SK-N-SH (cell line): ENCODE data around the gene TBX21. TPM values are rescaled to one million over a fixed set of nuclear protein-coding genes. Genes with fewer than 3 reads are reported as not detected.

ENCODE experiments used
- CTCF ChIA-PET: fragments of 300-600, 350-600 bp; formaldehyde crosslinking; extraction: SDS; loops from one replicate; lab custom pipeline; 2021; lab: Yijun Ruan, JAX
- POLR2A ChIA-PET: fragments of 350-600 bp; sonication (Branson Sonifier 250); formaldehyde crosslinking; extraction: SDS; loops from one replicate; lab custom pipeline; 2020; ENCODE audit warnings: antibody characterized with exemption, inconsistent platforms; lab: Yijun Ruan, JAX
- DNase-seq: peaks from one replicate; pipeline ENCODE4 v3.0.0; 2012
- H2AFZ ChIP-seq: fragments of 200-600 bp; sonication (generic); 2 replicates; pipeline ENCODE4 v1.8.1; 2016; ENCODE audit warnings: antibody characterized with exemption, mild to moderate bottlenecking, low read depth
- H3F3A ChIP-seq: fragments of 200-600 bp; sonication (generic); replicated peaks from 2 replicates; pipeline ENCODE3; 2016; ENCODE audit warnings: antibody characterized with exemption, mild to moderate bottlenecking; ENCODE audit not compliant: insufficient read depth
- H3K27ac ChIP-seq, 2 experiments: fragments of 200-500 bp in 1 of 2; fragments of 200-600 bp in 1 of 2; sonication (Bioruptor generic) in 1 of 2; sonication (generic), shearing (Covaris generic) in 1 of 2; 2 replicates each; pipeline versions ENCODE4 v1.5.1 to v1.6.1; 2014 to 2016; ENCODE audit warnings: low read depth in 2 of 2, inconsistent platforms in 1 of 2, low read length in 1 of 2, mild to moderate bottlenecking in 1 of 2, mixed read lengths in 1 of 2
- H3K27me3 ChIP-seq: fragments of 200-600 bp; sonication (generic), shearing (Covaris generic); 2 replicates; pipeline ENCODE4 v1.6.1; 2016; ENCODE audit warnings: mixed run types; ENCODE audit not compliant: insufficient read depth
- H3K36me3 ChIP-seq, 2 experiments: fragments of 200-500 bp in 1 of 2; fragments of 200-600 bp in 1 of 2; sonication (Bioruptor generic) in 1 of 2; sonication (generic) in 1 of 2; replicated peaks in 1 of 2; 2 replicates each; pipeline versions ENCODE3 to v1.5.1; 2014 to 2016; ENCODE audit warnings: low read length in 1 of 2, mild to moderate bottlenecking in 1 of 2; ENCODE audit not compliant: insufficient read depth in 2 of 2, control insufficient read depth in 1 of 2
- H3K4me1 ChIP-seq, 2 experiments: fragments of 200-500 bp in 1 of 2; fragments of 200-600 bp in 1 of 2; sonication (Bioruptor generic) in 1 of 2; sonication (generic), shearing (Covaris generic) in 1 of 2; 2 replicates each; pipeline versions ENCODE4 v1.5.1 to v1.6.1; 2014 to 2016; ENCODE audit warnings: low read depth in 1 of 2, low read length in 1 of 2, mixed run types in 1 of 2; ENCODE audit not compliant: insufficient read depth in 2 of 2, control insufficient read depth in 1 of 2
- H3K4me2 ChIP-seq: fragments of 200-600 bp; sonication (generic), shearing (Covaris generic); 2 replicates; pipeline ENCODE4 v1.6.1; 2017; ENCODE audit warnings: mixed run types
- H3K4me3 ChIP-seq, 2 experiments: fragments of 200-500 bp in 1 of 2; fragments of 200-600 bp in 1 of 2; sonication (Bioruptor generic) in 1 of 2; sonication (generic), shearing (Covaris generic) in 1 of 2; 2 replicates each; pipeline versions ENCODE4 v1.5.1 to v1.8.1; 2014 to 2016; ENCODE audit warnings: low read depth in 2 of 2, inconsistent platforms in 1 of 2, low read length in 1 of 2, mild to moderate bottlenecking in 1 of 2, mixed read lengths in 1 of 2, moderate library complexity in 1 of 2
- H3K79me2 ChIP-seq: fragments of 200-600 bp; sonication (generic); 2 replicates; pipeline ENCODE4 v1.8.1; 2017; ENCODE audit warnings: mild to moderate bottlenecking; ENCODE audit not compliant: insufficient read depth
- H3K9ac ChIP-seq: fragments of 200-600 bp; sonication (generic); 2 replicates; pipeline ENCODE4 v1.6.1; 2017; ENCODE audit warnings: mixed run types
- H3K9me2 ChIP-seq: fragments of 200-600 bp; sonication (generic); 2 replicates; pipeline ENCODE4 v1.6.1; 2017; ENCODE audit warnings: mixed run types
- H3K9me3 ChIP-seq: fragments of 200-600 bp; sonication (generic); 2 replicates; pipeline ENCODE4 v1.6.1; 2017; ENCODE audit warnings: mixed run types, mild to moderate bottlenecking, moderate library complexity
- H4K20me1 ChIP-seq: fragments of 200-600 bp; sonication (generic); 2 replicates; pipeline ENCODE4 v1.6.1; 2017; ENCODE audit warnings: mild to moderate bottlenecking, mixed run types; ENCODE audit not compliant: insufficient read depth
- ELF1 ChIP-seq: IDR thresholded peaks from 2 replicates; pipeline ENCODE4 v1.4.0; 2012
- EP300 ChIP-seq, 2 experiments: IDR thresholded peaks; 2 replicates each; pipeline versions ENCODE4 v1.4.0 to v1.6.1; 2012; ENCODE audit warnings: borderline replicate concordance in 1 of 2, low read depth in 1 of 2, low read length in 1 of 2
- FOXJ3 ChIP-seq: sonication (generic); formaldehyde crosslinking; IDR thresholded peaks from 2 replicates; pipeline ENCODE4 v1.5.1; 2020; ENCODE audit warnings: mild to moderate bottlenecking, missing genetic modification reagents
- FOXM1 ChIP-seq: IDR thresholded peaks from 2 replicates; pipeline ENCODE4 v1.4.0; 2012; ENCODE audit warnings: low read depth, mild to moderate bottlenecking
- GABPA ChIP-seq: IDR thresholded peaks from 2 replicates; pipeline ENCODE4 v1.4.0; 2012; ENCODE audit warnings: low read depth, mild to moderate bottlenecking
- JUND ChIP-seq: IDR thresholded peaks from 2 replicates; pipeline ENCODE4 v1.4.0; 2012
- MEF2A ChIP-seq: IDR thresholded peaks from 2 replicates; pipeline ENCODE4 v1.4.0; 2012; ENCODE audit warnings: low read depth, borderline replicate concordance
- MXI1 ChIP-seq: IDR thresholded peaks from 2 replicates; pipeline ENCODE4 v1.6.1; 2012; ENCODE audit warnings: mild to moderate bottlenecking, low read depth, low read length, improper control_type of control experiment
- NFIC ChIP-seq: IDR thresholded peaks from 2 replicates; pipeline ENCODE4 v1.4.0; 2012; ENCODE audit warnings: borderline replicate concordance
- NRF1 ChIP-seq: IDR thresholded peaks from 2 replicates; pipeline ENCODE4 v1.6.1; 2012; ENCODE audit warnings: low read depth, mild to moderate bottlenecking, low read length
- POLR2AphosphoS5 ChIP-seq: IDR thresholded peaks from 2 replicates; pipeline ENCODE4 v1.6.1; 2012; ENCODE audit warnings: low read depth, low read length
- RFX5 ChIP-seq: IDR thresholded peaks from 2 replicates; pipeline ENCODE4 v1.6.1; 2012; ENCODE audit warnings: mild to moderate bottlenecking, improper control_type of control experiment, low read length
- TAF1 ChIP-seq: IDR thresholded peaks from 2 replicates; pipeline ENCODE4 v1.6.1; 2012; ENCODE audit warnings: low read depth, mild to moderate bottlenecking, low read length, moderate library complexity, borderline replicate concordance
- TEAD4 ChIP-seq: IDR thresholded peaks from 2 replicates; pipeline ENCODE4 v1.4.0; 2012; ENCODE audit warnings: mild to moderate bottlenecking, borderline replicate concordance; ENCODE audit not compliant: insufficient read depth
- YY1 ChIP-seq: IDR thresholded peaks from 2 replicates; pipeline ENCODE4 v1.4.0; 2012; ENCODE audit warnings: low read depth, mild to moderate bottlenecking
- ZBTB33 ChIP-seq: IDR thresholded peaks from 2 replicates; pipeline ENCODE4 v1.4.0; 2012; ENCODE audit warnings: low read depth, borderline replicate concordance
- WGBS: methylation state at CpG from one replicate; pipeline ENCODE4 v1.1.6; 2017; ENCODE audit warnings: low lambda C conversion rate; 5-methylcytosine and 5-hydroxymethylcytosine counted together
- polyA plus RNA-seq, 3 experiments: library from polyadenylated mRNA; depleted of rRNA; stranded (reverse); fragments of >200 nt; gene quantifications; 2 replicates each; pipeline ENCODE4 v1.2.3, GENCODE V29; 2012
- TF ChIP-seq, protein P1 (sequence below): IDR thresholded peaks from 2 replicates; pipeline ENCODE4; 2012
- TF ChIP-seq, protein P2 (sequence below): IDR thresholded peaks from 2 replicates; pipeline ENCODE4 v1.4.0; 2012; ENCODE audit warnings: low read depth
- TF ChIP-seq, protein P3 (sequence below): fragments of 150-350 bp; IDR thresholded peaks from 2 replicates; pipeline ENCODE4 v1.6.1; 2017; ENCODE audit warnings: antibody characterized with exemption, low read length, low read depth, borderline replicate concordance
- TF ChIP-seq, protein P4 (sequence below): fragments of 150-350 bp; IDR thresholded peaks from 2 replicates; pipeline ENCODE4 v1.6.1; 2016; ENCODE audit warnings: mild to moderate bottlenecking, low read depth, low read length

TBX21 gene
- polyA plus RNA-seq, 1 of the 3 experiments (the other 2 are of a cell fraction), result not detected

- TF ChIP-seq MEF2A (no peak), GABPA (no peak)
- TF ChIP-seq, all 33 proteins: peak for 0
- Histone ChIP-seq H3K36me3 (peaks cover 12 to 18% of the 10 kb centered on the region in 2 experiments), H3K4me3 (no peak overlapping the region), H3F3A (no peaks in the 10 kb centered on the region), H3K27ac (no peak overlapping the region), H3K4me1 (peaks cover 0 to 4% of the 10 kb centered on the region in 2 experiments; a peak in 2 of 4 replicates), H2AFZ (no peak overlapping the region), H3K79me2 (no peaks in the 10 kb centered on the region), H4K20me1 (peaks cover 7% of the 10 kb centered on the region; the same call in 1 of the 2 replicates), H3K9ac (no peak overlapping the region), H3K9me3 (no peaks in the 10 kb centered on the region), H3K27me3 (no peaks in the 10 kb centered on the region), H3K4me2 (no peak overlapping the region), H3K9me2 (no peaks in the 10 kb centered on the region)
- ChIA-PET CTCF (interaction anchor here (1.1 to 10.0 kb wide), 6 partner anchors 9 to 105 kb away, joined by 3 to 195 read pairs (median 8); no protein-coding TSS in a partner anchor), POLR2A (no interaction called here)
- DNase-seq, result no peak
- 89% methylated on average over 5 of the region's 5 CpGs for WGBS
These were observed 29.4 kb upstream of the TBX21 start for GRCh38 chr17:47703671-47704070.

- H2AFZ ChIP-seq, result no peak overlapping the region
- no peaks in the 10 kb centered on the region for H3K27me3 ChIP-seq
- H3F3A ChIP-seq, result no peaks in the 10 kb centered on the region
- 69% methylated on average over 3 of the region's 14 CpGs for WGBS
- no peak overlapping the region for H3K27ac ChIP-seq
- no peak overlapping the region for H3K4me3 ChIP-seq
- H3K4me2 ChIP-seq, result no peak overlapping the region
- H3K9me3 ChIP-seq, result no peaks in the 10 kb centered on the region
- H3K9me2 ChIP-seq, result no peaks in the 10 kb centered on the region
- no peak for DNase-seq
- peaks cover 0 to 4% of the 10 kb centered on the region in 2 experiments; a peak in 2 of 4 replicates for H3K4me1 ChIP-seq
- ChIA-PET POLR2A (interaction anchor here (0.6 kb wide), 1 partner anchor 9 kb away, joined by 3 read pairs; no protein-coding TSS in a partner anchor), CTCF (interaction anchor here (1.1 to 5.2 kb wide), 5 partner anchors 10 to 105 kb away, joined by 3 to 42 read pairs (median 5); no protein-coding TSS in a partner anchor)
- H3K9ac ChIP-seq, result no peak overlapping the region
- no peaks in the 10 kb centered on the region for H3K79me2 ChIP-seq
- peaks cover 11 to 17% of the 10 kb centered on the region in 2 experiments for H3K36me3 ChIP-seq
- peaks cover 5% of the 10 kb centered on the region; the same call in 1 of the 2 replicates for H4K20me1 ChIP-seq
- TF ChIP-seq, protein P1, sequence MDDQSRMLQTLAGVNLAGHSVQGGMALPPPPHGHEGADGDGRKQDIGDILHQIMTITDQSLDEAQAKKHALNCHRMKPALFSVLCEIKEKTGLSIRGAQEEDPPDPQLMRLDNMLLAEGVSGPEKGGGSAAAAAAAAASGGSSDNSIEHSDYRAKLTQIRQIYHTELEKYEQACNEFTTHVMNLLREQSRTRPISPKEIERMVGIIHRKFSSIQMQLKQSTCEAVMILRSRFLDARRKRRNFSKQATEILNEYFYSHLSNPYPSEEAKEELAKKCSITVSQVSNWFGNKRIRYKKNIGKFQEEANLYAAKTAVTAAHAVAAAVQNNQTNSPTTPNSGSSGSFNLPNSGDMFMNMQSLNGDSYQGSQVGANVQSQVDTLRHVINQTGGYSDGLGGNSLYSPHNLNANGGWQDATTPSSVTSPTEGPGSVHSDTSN, result no peak
- TF ChIP-seq NRF1, result no peak
- TF ChIP-seq MXI1, result no peak
- no peak for TF ChIP-seq POLR2AphosphoS5
- TF ChIP-seq MEF2A, result no peak
- no peak for TF ChIP-seq RFX5
- no peak for TF ChIP-seq TAF1
- TF ChIP-seq YY1, result no peak
- TF ChIP-seq TEAD4, result no peak
- TF ChIP-seq, protein P2, sequence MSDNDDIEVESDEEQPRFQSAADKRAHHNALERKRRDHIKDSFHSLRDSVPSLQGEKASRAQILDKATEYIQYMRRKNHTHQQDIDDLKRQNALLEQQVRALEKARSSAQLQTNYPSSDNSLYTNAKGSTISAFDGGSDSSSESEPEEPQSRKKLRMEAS, result no peak
- TF ChIP-seq ELF1, result no peak
- TF ChIP-seq EP300 (IDR thresholded peaks at IDR 0.05; ENCODE audit: borderline replicate concordance in 1 of 2, low read depth in 1 of 2, low read length in 1 of 2), result no peak
- TF ChIP-seq FOXJ3, result no peak
- no peak for TF ChIP-seq JUND
- TF ChIP-seq, protein P3, sequence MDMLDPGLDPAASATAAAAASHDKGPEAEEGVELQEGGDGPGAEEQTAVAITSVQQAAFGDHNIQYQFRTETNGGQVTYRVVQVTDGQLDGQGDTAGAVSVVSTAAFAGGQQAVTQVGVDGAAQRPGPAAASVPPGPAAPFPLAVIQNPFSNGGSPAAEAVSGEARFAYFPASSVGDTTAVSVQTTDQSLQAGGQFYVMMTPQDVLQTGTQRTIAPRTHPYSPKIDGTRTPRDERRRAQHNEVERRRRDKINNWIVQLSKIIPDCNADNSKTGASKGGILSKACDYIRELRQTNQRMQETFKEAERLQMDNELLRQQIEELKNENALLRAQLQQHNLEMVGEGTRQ, result no peak
- no peak for TF ChIP-seq ZBTB33
- no peak for TF ChIP-seq NFIC
- TF ChIP-seq FOXM1, result no peak
- TF ChIP-seq, protein P4, sequence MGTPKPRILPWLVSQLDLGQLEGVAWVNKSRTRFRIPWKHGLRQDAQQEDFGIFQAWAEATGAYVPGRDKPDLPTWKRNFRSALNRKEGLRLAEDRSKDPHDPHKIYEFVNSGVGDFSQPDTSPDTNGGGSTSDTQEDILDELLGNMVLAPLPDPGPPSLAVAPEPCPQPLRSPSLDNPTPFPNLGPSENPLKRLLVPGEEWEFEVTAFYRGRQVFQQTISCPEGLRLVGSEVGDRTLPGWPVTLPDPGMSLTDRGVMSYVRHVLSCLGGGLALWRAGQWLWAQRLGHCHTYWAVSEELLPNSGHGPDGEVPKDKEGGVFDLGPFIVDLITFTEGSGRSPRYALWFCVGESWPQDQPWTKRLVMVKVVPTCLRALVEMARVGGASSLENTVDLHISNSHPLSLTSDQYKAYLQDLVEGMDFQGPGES, result no peak
These were observed 28.9 kb upstream of the TBX21 start for GRCh38 chr17:47704116-47704515.
